WI38 (cell line): Measurements from ENCODE around the gene ACSS3.
"Not testable (repeated sequence)": the region's sequence is repeated elsewhere in the genome, so short reads cannot be mapped to it uniquely, and the experiment has no call there.

Source experiments
- H3K4me3 ChIP-seq: 2 replicates; pipeline ENCODE4 v1.5.1; 2011; ENCODE audit warnings: low read depth, mild to moderate bottlenecking, control low read depth, low read length
- CTCF ChIP-seq: IDR thresholded peaks from 2 replicates; pipeline ENCODE4 v1.5.1; 2012; ENCODE audit warnings: low read depth, mild to moderate bottlenecking, control low read depth, low read length

ACSS3 gene

GRCh38 chr12:81094718-81095360, 17.0 kb downstream of the ACSS3 start:
- no peak overlapping the region for H3K4me3 ChIP-seq
- no peak for TF ChIP-seq CTCF

- TF ChIP-seq CTCF: no peak
Observed at GRCh38 chr12:81095501-81096232, 17.8 kb downstream of the ACSS3 start.

GRCh38 chr12:81105687-81106086, 27.8 kb downstream of the ACSS3 start:
- TF ChIP-seq CTCF: no peak
- no peak overlapping the region for H3K4me3 ChIP-seq

More at GRCh38 chr12:81095501-81096232, 17.8 kb downstream of the ACSS3 start:
- H3K4me3 ChIP-seq: no peak overlapping the region

GRCh38 chr12:81114226-81114625, 36.3 kb downstream of the ACSS3 start:
- H3K4me3 ChIP-seq: no peak overlapping the region
- no peak for TF ChIP-seq CTCF

- not testable (repeated sequence) for H3K4me3 ChIP-seq
Observed at GRCh38 chr12:81119069-81119468, 41.2 kb downstream of the ACSS3 start.

GRCh38 chr12:81120961-81121360, 43.1 kb downstream of the ACSS3 start:
- H3K4me3 ChIP-seq: no peak overlapping the region
- no peak for TF ChIP-seq CTCF

- no peak for TF ChIP-seq CTCF
- no peak overlapping the region for H3K4me3 ChIP-seq
Observed at GRCh38 chr12:81123611-81124010, 45.7 kb downstream of the ACSS3 start.
